GM19023 (cell line): ENCODE measurements around the gene SH2B3.

ENCODE experiments used
- ATAC-seq: cut with Tn5 transposase; IDR thresholded peaks from one replicate; pipeline ENCODE4 v1.9.1; 2021; ENCODE audit warnings: mild to moderate bottlenecking, moderate library complexity; ENCODE audit not compliant: unreplicated experiment

The SH2B3 gene

DNA sequence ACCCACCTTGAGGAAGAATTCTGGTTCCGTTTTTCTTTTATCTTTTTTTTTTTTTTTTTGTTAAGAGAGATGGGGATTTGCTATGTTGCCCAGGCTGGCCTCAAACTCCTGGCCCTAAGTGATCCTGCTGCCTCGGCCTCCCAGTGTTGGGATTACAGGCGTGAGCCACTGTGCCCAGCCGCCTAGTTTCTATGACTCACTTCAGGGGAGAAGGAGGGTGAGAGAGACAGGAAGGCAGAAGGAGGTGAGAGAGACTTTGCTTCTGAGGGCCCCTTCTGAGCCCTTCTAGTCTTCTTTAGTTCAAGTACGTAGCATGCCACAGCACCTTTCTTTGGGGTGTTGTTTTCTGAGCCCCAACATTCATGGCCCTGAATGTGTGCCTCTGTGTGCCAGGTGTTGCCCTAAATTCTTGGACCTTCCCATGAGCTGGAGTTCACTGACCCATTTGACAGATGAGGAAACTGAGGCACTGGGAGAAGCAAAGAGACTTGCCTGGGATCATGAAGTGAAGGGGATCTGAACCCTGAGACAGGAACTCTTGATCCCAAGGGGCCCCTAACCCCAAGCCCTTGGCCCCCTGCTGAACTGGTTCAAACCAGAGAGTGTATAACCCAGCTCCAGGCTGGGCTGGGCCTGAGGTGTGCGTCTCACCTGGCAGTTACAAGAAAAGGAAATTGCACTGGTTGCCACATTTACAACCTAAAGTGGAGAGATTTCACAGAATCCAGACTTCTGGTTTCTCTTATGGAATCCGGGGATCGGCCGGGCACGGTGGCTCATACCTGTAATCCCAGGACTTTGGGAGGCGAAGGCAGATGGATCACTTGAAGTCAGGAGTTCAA is 20.8 kb downstream of the SH2B3 start:
- no peak for ATAC-seq

DNA sequence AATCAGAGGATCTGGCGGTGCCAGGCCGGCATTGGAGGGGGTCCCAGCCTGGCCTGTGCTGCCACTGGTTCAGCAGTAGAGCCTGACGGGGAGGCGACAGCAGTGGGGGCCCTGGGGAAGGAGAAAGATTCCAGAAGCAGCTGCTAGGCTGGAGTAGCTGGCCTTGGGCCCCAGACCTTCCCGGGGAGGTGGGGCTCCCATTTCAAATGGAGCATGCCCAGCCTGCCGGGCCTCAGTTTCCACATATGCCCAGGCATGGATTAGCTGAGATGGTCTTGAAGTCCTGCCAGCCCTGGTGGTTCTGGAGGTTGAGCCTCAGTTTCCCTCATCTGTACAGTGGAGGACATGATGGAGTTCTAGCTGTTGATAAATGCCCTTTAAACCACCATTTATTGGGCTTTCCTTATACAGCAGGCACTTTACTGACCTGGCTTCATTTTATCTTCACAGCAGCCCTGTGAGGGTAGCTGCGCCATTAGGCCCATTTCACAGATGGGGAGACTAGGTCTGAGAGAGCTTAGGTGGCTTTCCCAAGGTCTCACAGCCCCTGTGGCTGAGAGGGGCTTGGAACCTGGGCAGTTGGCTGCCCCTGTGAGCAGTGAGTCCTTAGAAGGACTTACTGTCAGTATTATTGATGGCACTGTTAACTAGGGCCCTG is 21.8 kb downstream of the SH2B3 start:
- ATAC-seq, result no peak

DNA sequence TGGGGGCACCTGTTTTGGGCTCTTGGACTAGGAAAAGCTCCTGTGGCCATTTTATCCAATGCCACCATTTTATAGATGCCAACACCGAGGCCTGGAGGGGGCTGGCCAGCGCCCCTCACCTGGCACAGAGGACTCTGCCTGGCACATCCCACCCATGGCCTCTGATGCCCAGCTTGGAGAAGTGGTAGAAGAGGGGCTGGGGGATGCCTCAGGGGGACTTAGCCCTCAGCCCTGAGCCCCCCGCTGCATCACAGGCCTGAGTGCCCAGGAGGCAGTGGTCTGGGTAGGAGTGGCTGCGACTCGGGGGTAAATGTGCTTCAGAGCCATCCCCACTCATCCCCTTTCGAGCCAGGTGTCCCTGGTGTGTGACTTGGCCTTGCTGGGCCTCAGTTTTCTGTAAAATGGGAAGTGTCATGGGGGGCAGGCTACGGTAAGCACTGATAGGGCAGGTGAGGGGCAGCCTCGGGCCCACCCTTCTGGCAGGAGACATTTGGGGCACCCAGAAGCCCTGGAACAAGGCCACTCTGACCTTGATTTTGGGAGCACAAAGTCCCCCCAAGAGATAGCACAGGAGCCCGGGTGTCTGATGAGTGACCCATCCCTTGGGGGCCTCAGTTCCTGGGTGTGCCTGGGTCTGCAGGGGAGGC is 22.5 kb downstream of the SH2B3 start:
- ATAC-seq, result no peak

DNA sequence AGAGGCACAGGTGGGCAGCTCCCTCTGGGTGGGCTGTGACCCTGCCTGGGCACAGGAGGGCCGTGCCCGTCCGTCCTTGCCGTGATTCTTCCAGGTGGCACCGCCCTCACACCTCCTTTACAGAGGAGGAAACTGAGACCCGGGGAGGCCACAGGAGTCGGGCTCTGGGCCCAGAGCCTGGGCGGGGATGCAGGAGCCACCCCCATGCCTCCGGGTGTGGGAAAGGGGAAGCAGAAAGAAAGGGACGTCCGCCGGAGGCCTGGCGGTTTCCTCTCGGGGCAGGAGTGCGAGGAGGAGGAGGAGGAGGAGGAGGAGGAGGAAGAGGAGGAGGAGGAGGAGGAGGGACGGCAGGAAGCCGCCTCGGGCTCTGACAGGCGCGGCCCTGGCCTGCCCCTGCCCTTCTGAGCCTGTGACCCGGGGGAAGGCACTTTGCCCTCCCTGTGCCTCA is 23.0 kb downstream of the SH2B3 start:
- no peak for ATAC-seq

DNA sequence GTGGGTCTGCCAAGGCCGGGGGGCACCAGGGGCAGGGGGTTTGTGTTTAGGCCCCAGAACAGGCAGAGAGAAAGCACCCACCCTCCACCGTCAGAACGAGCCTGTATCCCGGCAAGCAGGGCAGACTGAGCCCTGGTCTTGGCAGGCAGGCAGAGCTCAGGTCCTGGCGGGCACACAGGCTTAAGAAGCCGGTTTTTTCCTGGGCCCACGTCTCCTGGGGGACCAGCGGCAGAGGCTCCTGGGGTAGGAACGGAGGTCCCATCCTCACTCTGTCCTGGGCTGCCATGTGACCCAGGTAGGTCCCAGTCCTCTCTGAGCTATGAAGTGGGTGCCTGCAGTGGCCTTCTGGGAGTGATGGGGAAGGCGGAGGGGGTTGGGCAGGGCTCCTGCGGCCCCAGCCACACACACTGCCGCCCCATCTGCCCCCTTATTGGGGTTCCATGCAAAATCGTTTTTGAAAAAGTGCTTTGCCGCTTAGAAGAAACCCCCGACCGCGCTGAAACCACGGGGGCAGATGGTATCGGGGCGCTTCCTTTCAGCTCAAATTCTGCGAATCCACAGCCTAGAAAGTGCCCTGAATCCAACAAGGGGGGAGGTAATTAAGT is 24.2 kb downstream of the SH2B3 start:
- no peak for ATAC-seq

DNA sequence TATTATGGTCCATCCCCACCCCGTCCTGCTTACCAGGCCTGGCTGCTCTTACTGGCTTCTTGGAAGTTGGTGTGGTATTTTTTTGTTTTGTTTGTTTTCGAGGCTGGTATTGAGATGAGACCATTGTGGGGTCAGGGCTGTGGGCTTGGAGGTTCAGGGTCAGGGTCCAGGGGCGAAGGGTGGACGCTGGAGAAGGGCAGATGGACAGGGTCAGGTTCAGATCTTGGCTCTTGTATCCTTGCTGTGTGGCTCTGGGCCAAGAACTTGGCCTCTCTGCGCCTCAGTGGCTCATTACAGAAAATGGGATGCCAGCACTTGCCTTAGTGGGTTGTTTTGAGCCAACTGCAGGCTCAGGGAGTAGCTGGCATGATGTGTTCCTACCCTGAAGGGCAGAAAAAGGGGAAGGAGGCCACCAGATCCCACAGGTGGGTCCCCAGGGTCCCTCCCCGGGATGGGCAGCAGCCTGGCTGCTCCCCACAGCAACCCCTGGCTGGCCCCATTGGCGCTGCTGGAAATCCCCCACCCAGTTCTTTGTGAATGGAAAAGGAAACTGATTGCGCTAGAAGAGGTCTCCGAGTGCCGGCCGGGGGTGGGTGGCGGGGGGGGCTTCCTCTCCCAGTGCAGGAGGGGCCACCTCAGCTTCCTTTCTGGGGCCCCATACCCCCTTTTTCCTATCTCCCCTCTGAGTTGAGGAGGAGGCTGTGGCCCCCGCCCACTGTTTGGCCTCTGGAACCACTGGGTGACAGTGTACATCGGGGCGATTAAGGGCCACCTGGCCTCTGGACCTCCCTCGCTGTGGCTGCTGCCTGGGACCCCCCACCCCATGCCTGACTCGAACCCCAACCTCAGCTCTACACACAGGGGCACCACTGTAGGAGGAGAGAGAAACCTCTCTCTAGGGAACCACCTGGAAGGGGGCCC is 25.0 kb downstream of the SH2B3 start:
- no peak for ATAC-seq

DNA sequence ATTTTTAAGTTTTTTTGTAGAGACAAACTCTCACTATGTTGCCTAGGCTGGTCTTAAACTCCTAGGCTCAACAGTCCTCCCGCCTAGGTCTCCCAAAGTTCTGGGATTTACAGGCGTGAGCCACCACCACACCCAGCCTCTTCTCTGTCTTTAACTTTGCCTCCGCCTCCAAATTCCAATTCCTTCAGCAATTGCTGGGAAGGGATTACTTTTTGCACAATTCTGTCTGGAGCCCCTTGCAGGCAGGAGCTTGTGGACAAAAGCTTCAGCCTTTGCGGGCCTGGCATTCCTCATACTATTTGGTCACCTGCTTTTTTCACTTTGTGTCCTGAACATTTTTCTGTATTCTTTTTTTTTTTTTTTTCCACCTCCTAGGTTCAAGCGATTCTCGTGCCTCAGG is 26.0 kb downstream of the SH2B3 start:
- ATAC-seq, result no peak

DNA sequence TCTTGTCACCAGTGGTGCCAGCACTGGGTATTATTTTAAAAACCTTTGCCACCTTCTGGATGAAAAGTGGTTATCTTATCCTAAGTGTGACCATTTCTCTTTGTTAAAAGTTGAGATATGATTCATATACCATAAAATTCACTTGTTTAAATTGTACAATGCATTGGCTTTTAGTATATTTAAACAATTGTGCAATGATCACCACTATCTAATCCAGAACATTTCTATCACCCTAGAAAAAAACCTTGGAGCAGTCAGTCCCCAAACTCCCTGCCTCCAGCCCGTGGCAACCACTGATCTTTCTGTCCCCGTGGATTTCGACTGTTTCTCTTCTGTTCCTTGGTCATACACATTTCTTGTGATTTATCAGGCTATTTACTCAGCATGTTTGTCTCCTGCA is 28.3 kb downstream of the SH2B3 start:
- ATAC-seq, result no peak

DNA sequence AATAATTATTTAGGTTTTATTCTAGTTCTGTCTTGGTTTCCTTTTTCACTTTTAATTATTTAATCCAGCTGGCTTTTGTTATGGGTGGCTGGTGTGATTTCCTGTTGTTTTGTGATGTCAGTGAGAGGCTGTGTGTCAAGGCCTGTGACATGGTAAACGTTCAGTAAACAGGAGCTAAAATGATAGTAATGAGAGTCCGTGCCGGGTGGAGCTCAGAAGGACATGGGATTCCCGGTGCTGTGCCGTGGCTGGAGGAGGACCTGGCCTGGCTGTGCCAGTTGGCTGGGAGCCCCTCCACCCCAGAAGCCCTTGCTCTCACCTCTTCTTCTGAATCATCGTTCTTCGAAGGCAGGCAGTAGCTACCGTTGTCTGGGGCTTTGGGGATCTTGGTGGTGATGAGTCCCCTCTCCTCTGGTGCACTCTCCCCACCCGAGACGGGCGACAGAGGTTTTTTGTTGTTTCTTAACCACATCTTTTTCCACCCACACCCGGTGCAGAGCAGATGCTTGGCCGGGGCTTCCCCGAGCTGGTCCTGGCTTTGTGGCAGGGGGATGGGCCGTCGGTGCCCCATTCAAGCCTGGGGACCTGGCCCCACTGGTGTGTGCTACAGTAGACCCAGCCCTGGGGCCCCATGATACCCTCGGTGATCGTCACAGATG is 29.1 kb downstream of the SH2B3 start:
- ATAC-seq, result peak; percentile 77

DNA sequence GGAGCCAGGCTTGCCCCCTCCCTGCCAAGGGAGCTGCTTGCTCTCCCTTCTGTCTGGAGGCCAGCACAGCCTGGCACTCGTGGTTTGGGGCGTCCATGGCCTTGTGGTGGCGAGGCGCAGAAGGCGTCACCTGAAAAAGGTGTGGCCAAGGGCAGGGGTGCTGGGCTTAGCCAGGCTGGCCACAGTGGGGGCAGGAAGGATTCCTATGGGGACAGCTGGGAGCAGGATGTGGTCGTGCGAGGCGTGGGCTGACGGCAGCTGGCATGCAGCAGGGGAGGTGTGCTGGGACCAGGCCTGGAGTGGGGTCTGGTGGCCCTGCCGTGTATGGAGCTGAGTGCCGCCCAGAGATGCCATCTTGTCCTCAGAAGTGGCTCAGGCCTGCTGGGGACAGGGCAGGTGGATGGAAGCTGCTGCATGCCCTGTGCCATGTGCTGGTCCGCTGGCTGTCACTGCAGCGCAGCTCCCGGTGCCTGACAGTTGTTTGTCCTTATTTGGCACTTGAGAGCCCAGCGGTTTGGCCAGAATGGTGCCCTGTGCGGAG is 30.0 kb downstream of the SH2B3 start:
- ATAC-seq, result no peak

DNA sequence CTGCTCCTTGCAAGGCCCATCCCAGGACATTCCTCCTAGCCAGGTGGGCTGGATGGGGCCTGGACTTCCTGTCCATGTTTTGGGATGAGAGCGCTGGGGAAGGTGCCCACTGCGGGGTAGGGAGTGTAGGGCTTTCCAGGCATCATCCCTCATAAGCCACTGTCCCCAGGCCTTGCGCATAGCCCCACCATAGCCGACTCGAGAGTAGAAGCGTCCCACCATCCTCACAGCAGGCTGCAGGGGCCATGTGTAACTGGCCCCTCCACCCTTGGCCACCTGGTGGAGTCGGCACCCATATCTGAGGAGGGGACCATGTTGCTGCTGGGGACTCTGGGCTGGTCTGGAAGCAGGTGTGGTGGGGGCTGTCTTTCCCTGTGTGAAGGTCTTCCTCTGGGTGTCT is 30.5 kb downstream of the SH2B3 start:
- no peak for ATAC-seq

DNA sequence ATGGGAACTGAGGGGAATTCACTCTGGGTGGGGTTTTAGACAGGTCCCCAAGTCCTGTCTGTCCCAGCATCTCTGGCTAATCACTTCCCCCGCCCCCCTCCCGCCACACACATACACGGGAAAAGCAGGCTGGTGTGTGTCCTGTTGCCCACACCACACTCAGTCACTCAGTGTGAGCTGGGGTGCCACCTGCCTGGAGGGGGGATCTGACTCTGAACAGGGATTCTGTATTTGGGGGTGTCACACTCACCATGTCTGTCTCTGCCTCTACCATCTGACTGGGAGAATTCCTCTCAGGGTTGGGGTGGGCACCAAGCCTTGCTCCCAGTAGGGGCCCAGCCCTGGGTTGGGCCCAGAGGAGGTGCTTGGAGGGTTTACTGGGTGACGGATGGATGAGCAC is 31.1 kb downstream of the SH2B3 start:
- no peak for ATAC-seq

DNA sequence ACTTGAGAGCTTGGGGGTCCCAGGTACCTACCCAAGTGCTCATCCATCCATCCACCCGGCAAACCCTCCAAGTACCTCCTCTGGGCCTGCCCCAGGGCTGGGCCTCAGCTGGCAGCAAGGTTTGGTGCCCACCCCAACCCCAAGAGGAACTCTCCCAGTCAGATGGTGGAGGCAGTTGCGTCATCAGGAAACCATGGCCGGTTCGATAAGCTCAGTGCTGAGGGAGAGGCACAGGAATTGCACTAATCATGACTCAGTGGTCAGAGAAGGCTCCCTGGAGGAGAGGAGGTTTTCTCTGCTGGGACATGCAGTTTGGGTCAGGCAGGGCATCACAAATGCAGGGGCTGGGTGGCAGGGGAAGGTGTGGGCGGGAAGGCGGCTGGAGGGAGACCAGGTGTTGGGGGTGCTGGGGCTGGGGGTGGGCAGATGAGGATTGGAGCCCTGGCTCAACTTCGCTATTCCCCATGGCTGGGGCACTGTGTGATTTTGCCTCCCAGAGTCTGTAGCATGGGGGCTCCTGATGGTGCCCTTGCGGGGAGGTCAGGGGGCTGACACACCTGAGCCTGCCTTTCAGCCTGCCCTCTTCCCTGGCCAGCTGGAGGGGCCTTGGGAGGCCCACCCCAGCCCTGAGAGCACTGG is 32.2 kb downstream of the SH2B3 start:
- ATAC-seq, result no peak

DNA sequence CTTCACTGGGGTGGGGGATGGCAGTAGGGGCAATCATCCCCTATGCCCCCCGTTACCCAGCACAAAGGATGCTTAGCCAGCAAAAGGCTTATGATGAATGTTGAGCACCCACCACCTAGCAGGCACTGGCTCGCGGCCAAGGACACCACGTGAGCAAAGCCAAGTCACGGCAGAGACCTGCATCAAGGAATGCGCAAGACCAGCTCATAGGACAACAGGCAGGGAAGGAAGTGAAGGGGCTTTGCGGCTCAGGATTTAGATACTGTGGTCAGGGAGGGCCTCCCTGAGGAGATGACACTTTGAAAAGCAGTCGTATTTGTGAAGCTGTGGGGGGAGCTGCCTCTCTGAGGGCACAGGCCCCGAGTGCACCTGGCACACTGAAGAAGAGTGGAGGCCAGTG is 32.8 kb downstream of the SH2B3 start:
- ATAC-seq, result no peak

DNA sequence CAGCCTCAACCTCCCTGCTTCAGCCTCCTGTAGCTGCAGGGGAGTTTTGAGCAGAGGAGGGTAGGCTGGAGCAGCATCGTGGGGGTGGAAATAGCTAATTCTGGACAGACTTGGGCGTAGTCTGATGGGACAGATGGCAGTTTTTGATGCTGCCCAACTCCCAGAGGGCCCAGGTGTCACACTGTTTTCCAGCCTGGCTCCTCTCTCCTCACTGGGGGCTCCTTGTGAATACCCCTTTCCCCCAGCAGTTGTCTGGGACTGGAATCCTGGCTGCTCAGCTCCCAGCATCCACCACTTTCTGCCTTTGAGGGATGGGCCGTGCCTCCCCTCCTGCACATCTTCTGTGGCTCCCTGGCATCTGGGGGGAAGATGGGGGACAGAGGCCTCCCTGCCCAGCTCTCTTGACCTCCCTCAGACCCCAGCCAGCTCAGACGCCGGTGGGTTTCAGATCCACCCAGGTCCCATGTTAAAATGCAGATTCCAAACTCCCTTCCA is 34.0 kb downstream of the SH2B3 start:
- no peak for ATAC-seq

DNA sequence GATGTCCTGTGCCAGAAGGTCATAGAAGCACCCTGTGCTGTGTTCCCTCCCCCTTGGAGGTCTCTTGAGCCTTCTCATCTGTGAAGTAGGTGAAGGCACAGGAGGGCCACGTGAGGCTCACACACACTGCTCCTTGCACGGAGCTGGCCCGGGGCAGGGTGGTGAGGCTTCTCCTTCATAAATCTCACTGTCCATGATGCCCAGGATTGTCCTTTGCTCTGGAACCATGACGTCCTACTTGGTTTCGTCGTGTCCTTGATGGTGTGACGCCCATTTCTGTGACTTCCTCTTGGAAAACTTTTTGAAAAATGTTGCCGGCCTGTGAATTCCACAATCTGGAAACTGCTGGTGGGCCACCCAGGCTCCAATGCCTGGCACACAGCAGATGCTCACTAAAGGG is 34.4 kb downstream of the SH2B3 start:
- ATAC-seq, result no peak

DNA sequence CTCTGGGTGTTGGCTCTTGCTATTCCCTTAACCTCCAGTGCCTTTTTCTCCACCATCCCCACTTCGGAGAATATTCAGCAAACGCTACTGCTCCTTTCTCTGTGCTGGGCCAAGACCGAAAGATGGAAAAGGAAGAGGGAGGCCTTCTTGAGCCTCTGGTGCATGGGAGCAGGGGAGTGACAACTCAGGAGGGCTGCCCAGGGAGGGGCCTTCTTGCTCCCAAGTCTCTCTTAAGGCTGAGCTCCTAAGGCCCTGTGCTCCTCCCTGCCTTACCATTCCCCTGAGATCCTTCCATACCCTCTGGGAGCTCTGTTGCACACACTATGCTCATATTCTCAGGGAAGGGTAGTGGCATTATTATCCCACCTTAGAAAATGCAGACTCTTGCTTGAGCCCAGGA is 34.9 kb downstream of the SH2B3 start:
- ATAC-seq, result no peak

DNA sequence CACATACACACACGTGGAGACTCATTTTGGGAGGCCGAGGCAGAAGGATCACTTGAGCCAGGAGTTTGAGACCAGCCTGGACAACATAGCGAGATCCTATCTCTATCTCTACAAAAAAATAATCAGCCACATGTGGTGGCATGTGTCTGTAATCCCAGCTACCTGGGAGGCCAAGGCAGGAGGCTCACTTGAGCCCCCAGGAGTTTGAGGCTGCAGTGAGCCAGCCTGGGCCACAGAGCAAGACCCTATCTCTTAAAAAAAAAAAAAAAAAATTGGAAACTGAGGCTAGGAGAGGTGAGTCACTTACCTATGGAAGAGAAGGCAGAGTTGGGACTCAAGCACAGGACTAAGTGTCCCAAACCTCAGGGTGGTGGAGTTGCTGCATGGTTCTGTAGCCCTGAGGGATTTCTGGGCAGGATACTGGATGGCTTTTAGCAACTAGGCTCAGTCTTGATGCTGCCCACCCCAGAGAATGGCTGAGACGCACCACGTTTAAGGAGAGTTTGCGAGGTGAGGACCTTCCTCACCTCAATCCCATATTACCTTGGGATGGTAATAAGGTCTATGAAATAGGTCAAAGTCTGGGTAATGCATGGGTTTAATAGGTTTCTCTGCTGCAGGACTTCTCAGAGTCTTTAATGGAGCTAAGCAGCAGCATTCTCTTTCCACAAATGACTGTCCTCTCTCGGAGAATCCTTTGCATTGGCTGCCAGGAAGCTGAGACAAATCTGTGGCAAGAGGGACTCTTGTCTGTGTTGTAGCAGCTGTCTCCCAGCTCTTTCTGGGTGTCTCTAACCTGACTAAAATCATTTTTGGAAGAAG is 35.6 kb downstream of the SH2B3 start:
- no peak for ATAC-seq
